ENCODE data around the gene EEIG1. TPM values are rescaled to one million over a fixed set of nuclear protein-coding genes. Genes with fewer than 3 reads are reported as not detected.

The EEIG1 gene
- polyA plus RNA-seq, 1 donor (not counting 4 experiments of a cell fraction or from before 2014, with no cell fraction given): 3.7 TPM

DNA sequence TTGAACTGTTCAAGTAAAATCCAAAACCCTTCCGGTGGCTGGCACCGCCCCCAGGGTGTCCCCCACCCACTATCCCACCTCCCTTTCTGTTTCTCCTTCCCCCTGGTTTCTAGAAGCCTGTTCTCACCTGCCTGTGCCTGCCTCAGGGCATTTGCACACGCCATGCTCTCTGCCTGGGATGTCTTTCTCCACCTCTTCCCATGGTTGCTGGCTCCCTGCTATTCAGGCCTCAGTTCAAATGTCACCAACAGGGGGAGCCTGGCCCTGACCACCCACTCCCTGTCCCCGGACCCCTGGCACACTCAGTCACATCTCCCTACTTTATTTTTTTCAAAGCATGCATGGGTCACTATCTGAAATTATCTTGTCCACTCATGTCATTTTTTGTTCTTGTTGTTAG lies 39.9 kb upstream of the EEIG1 start:
- no peaks in the 10 kb centered on the region for H3K79me2 ChIP-seq (ENCODE audit: control insufficient read depth, insufficient read depth, low read length)
- dilution Hi-C loops (cut with MboI; ENCODE audit: extremely low pct_ligation_motif_present, low sequenced_read_pairs): no loop called here
- H3K4me1 ChIP-seq (ENCODE audit: control insufficient read depth, extremely low read depth, insufficient read depth, low read length): no peaks in the 10 kb centered on the region
- no peak overlapping the region for H2AFZ ChIP-seq (ENCODE audit: control insufficient read depth, low read length)
- H3K9me3 ChIP-seq (ENCODE audit: control insufficient read depth, low read depth, low read length): no peaks in the 10 kb centered on the region
- TF ChIP-seq, protein P1, sequence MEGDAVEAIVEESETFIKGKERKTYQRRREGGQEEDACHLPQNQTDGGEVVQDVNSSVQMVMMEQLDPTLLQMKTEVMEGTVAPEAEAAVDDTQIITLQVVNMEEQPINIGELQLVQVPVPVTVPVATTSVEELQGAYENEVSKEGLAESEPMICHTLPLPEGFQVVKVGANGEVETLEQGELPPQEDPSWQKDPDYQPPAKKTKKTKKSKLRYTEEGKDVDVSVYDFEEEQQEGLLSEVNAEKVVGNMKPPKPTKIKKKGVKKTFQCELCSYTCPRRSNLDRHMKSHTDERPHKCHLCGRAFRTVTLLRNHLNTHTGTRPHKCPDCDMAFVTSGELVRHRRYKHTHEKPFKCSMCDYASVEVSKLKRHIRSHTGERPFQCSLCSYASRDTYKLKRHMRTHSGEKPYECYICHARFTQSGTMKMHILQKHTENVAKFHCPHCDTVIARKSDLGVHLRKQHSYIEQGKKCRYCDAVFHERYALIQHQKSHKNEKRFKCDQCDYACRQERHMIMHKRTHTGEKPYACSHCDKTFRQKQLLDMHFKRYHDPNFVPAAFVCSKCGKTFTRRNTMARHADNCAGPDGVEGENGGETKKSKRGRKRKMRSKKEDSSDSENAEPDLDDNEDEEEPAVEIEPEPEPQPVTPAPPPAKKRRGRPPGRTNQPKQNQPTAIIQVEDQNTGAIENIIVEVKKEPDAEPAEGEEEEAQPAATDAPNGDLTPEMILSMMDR (optimal IDR thresholded peaks at IDR 0.05 in 1 of 3, IDR thresholded peaks at IDR 0.05 in 1 of 3, conservative IDR thresholded peaks at IDR 0.05 in 1 of 3; ENCODE audit: extremely low read depth in 1 of 3, insufficient read depth in 2 of 3, low read length in 3 of 3): peak; percentile 17 to 47 (median 31)
- no peak for TF ChIP-seq EZH2 (IDR thresholded peaks at IDR 0.05; ENCODE audit: low read length)
- DNase-seq (ENCODE audit: low read depth, low spot score): no peak
- H3K4me3 ChIP-seq (ENCODE audit: control insufficient read depth in 2 of 3, extremely low read depth in 1 of 3, insufficient read depth in 2 of 3, low read depth in 1 of 3, low read length in 3 of 3): no peak overlapping the region
- no peak overlapping the region for H3K4me2 ChIP-seq (ENCODE audit: control insufficient read depth, extremely low read depth, insufficient read depth, low read depth, low read length)
- FAIRE-seq: no peak
- no peaks in the 10 kb centered on the region for H3K36me3 ChIP-seq (ENCODE audit: control insufficient read depth in 2 of 2, extremely low read depth in 1 of 2, insufficient read depth in 2 of 2, low read length in 2 of 2)
- H4K20me1 ChIP-seq (ENCODE audit: control insufficient read depth, extremely low read depth, insufficient read depth, low read length): no peaks in the 10 kb centered on the region
- no peaks in the 10 kb centered on the region for H3K27me3 ChIP-seq (ENCODE audit: control insufficient read depth, extremely low read depth, insufficient read depth, low read length)
- H3K27ac ChIP-seq (ENCODE audit: control insufficient read depth, insufficient read depth, low read length): no peak overlapping the region
- no peaks in the 10 kb centered on the region for H3K9me1 ChIP-seq (ENCODE audit: control insufficient read depth, extremely low read depth, insufficient read depth, low read length)
- H3K9ac ChIP-seq (ENCODE audit: control insufficient read depth, extremely low read depth, insufficient read depth, low read length): no peak overlapping the region

DNA sequence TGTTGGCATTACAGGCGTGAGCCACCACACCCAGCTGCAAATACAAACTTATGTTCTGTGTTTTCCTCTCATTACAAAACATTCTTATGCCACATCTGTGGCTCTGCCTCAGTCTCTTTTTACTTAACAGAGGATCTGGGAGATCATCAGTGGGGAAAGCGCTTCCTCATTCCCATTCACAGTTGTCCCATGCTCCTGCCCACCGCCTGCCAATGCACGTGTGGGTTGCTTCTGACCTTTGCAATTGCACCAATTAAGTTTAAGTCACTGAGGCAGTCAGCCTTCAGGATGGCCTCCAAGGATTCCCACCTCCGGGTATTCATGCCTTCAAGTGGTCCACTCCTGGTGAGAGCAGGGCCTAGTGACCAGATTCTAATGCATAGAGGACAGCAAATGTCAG lies 34.9 kb upstream of the EEIG1 start:
- no peaks in the 10 kb centered on the region for H3K4me1 ChIP-seq (ENCODE audit: control insufficient read depth, extremely low read depth, insufficient read depth, low read length)
- H3K4me3 ChIP-seq (ENCODE audit: control insufficient read depth in 2 of 3, extremely low read depth in 1 of 3, insufficient read depth in 2 of 3, low read depth in 1 of 3, low read length in 3 of 3): no peak overlapping the region
- no peaks in the 10 kb centered on the region for H4K20me1 ChIP-seq (ENCODE audit: control insufficient read depth, extremely low read depth, insufficient read depth, low read length)
- H3K79me2 ChIP-seq (ENCODE audit: control insufficient read depth, insufficient read depth, low read length): no peaks in the 10 kb centered on the region
- TF ChIP-seq, protein P1 (optimal IDR thresholded peaks at IDR 0.05 in 1 of 3, IDR thresholded peaks at IDR 0.05 in 1 of 3, conservative IDR thresholded peaks at IDR 0.05 in 1 of 3; ENCODE audit: extremely low read depth in 1 of 3, insufficient read depth in 2 of 3, low read length in 3 of 3): no peak
- no peak for TF ChIP-seq EZH2 (IDR thresholded peaks at IDR 0.05; ENCODE audit: low read length)
- FAIRE-seq (no peak), DNase-seq (ENCODE audit: low read depth, low spot score) (no peak)
- H3K36me3 ChIP-seq (ENCODE audit: control insufficient read depth in 2 of 2, extremely low read depth in 1 of 2, insufficient read depth in 2 of 2, low read length in 2 of 2): no peaks in the 10 kb centered on the region
- no peak overlapping the region for H2AFZ ChIP-seq (ENCODE audit: control insufficient read depth, low read length)
- no peaks in the 10 kb centered on the region for H3K27me3 ChIP-seq (ENCODE audit: control insufficient read depth, extremely low read depth, insufficient read depth, low read length)
- H3K9ac ChIP-seq (ENCODE audit: control insufficient read depth, extremely low read depth, insufficient read depth, low read length): no peak overlapping the region
- H3K27ac ChIP-seq (ENCODE audit: control insufficient read depth, insufficient read depth, low read length): no peak overlapping the region
- no peak overlapping the region for H3K4me2 ChIP-seq (ENCODE audit: control insufficient read depth, extremely low read depth, insufficient read depth, low read depth, low read length)
- no peaks in the 10 kb centered on the region for H3K9me1 ChIP-seq (ENCODE audit: control insufficient read depth, extremely low read depth, insufficient read depth, low read length)
- no peaks in the 10 kb centered on the region for H3K9me3 ChIP-seq (ENCODE audit: control insufficient read depth, low read depth, low read length)
- dilution Hi-C loops (cut with MboI; ENCODE audit: extremely low pct_ligation_motif_present, low sequenced_read_pairs): no loop called here
